SH-SY5Y (cell line): Measurements from ENCODE around the gene ARL13A.

Source experiments
- GATA2 ChIP-seq: IDR thresholded peaks from 2 replicates; pipeline ENCODE4 v1.6.1; 2011; ENCODE audit warnings: mild to moderate bottlenecking, low read depth, low read length
- GATA3 ChIP-seq: IDR thresholded peaks from 2 replicates; pipeline ENCODE4 v1.6.1; 2011; ENCODE audit warnings: low read depth, mild to moderate bottlenecking, low read length, moderate library complexity

DNA sequence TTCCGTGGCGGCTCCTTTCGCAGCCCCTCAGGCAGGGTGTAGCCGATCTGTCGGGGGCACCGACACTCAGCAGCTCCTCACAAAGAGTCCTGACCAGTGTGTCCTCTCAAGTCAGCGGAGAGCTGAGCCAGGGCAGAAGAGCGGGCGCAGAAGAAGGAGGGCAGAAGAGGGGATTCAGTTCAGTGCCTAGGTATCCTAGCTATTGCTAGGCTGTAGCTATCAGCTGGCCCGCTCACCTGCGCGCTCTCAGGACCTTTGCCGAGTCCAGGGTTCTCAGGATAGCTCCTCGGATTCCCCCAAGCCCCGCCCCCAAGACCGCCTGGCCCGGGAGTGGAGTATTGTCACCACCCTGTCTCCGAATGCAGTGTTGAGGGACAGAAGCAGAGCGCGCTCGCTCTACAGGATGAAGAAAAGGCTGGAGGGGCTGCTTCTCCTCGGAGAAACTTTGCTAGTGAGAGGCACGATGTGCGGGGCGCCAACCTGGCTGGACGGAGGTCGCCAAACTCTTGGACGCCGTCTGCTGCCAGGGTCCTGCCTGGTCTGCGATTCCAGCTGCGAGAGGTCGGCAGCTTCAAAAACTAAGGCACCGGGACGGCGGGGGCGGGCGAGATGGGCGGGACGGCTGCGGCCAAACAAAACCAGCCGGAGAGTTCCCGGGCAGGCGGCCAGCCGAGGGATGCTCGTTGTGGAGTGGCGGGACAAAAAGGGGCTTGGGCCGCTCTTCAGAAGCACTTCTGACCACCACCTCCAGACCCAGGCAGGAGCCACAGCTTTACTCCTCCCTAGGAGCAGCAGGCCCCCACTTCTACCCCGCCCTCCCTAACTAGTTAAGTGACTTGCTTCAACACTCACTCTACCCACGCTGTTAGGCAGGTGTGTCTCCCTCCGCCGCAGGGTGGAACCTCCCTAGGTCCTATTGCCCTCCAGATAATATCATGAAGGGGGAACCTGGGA, 40.6 kb upstream of the ARL13A start, which contains the start of gene XKRX:
- TF ChIP-seq GATA2 (no peak), GATA3 (no peak)
